Hepatocyte (in vitro differentiated cells): ENCODE results near the gene ABCB1. TPM values are rescaled to one million over a fixed set of nuclear protein-coding genes. Genes with fewer than 3 reads are reported as not detected.

Experiments used
- DNase-seq: peaks from one replicate; pipeline ENCODE4 v3.0.0-alpha.2; 2016; ENCODE audit warnings: low spot score
- H2AFZ ChIP-seq: fragments of 200-600 bp; sonication (generic); 2 replicates; pipeline ENCODE4 v1.6.0; 2016; ENCODE audit warnings: antibody characterized with exemption, mild to moderate bottlenecking
- H3K27ac ChIP-seq: fragments of 200-600 bp; sonication (generic); 2 replicates; pipeline ENCODE4 v1.5.1; 2016; ENCODE audit warnings: mild to moderate bottlenecking
- H3K27me3 ChIP-seq: fragments of 200-600 bp; sonication (generic); 2 replicates; pipeline ENCODE4 v1.6.1; 2016
- H3K36me3 ChIP-seq: fragments of 200-600 bp; sonication (generic); replicated peaks from 2 replicates; pipeline ENCODE4 v1.5.1; 2016; ENCODE audit warnings: low read depth; ENCODE audit not compliant: insufficient read depth
- H3K4me1 ChIP-seq: fragments of 200-600 bp; sonication (generic); 2 replicates; pipeline ENCODE4 v1.5.1; 2016; ENCODE audit warnings: mild to moderate bottlenecking, moderate library complexity; ENCODE audit not compliant: insufficient read depth
- H3K4me2 ChIP-seq: fragments of 200-600 bp; sonication (generic); 2 replicates; pipeline ENCODE4 v1.6.0; 2016
- H3K4me3 ChIP-seq: fragments of 200-600 bp; sonication (generic); 2 replicates; pipeline ENCODE4 v1.5.1; 2016; ENCODE audit warnings: mild to moderate bottlenecking
- H3K79me2 ChIP-seq: fragments of 200-600 bp; sonication (generic); 2 replicates; pipeline ENCODE4 v1.6.0; 2017; ENCODE audit warnings: mild to moderate bottlenecking
- H3K9me2 ChIP-seq: fragments of 200-600 bp; sonication (generic); replicated peaks from 2 replicates; pipeline ENCODE4 v1.6.0; 2017; ENCODE audit warnings: mild to moderate bottlenecking; ENCODE audit not compliant: insufficient read depth
- H3K9me3 ChIP-seq: fragments of 200-600 bp; sonication (generic); 2 replicates; pipeline ENCODE4 v1.5.1; 2016; ENCODE audit warnings: low read depth, mild to moderate bottlenecking
- H4K20me1 ChIP-seq: fragments of 200-600 bp; sonication (generic); 2 replicates; pipeline ENCODE4 v1.6.0; 2016; ENCODE audit warnings: mild to moderate bottlenecking; ENCODE audit not compliant: insufficient read depth, poor library complexity, severe bottlenecking
- EZH2 ChIP-seq: fragments of 200-600 bp; sonication (generic); IDR thresholded peaks from 2 replicates; pipeline ENCODE4 v1.6.1; 2016; ENCODE audit warnings: antibody characterized with exemption, mild to moderate bottlenecking, borderline replicate concordance
- EZH2phosphoT487 ChIP-seq: fragments of 200-600 bp; sonication (generic); IDR thresholded peaks from one replicate; pipeline ENCODE4 v1.6.1; 2018; ENCODE audit warnings: antibody characterized with exemption, mild to moderate bottlenecking, low read depth, moderate library complexity; ENCODE audit not compliant: unreplicated experiment, severe bottlenecking
- WGBS: methylation state at CpG from one replicate; pipeline ENCODE4 v1.1.6; 2016; ENCODE audit warnings: low lambda C conversion rate; ENCODE audit errors: missing lambda C conversion rate; 5-methylcytosine and 5-hydroxymethylcytosine counted together
- polyA plus RNA-seq: library from polyadenylated mRNA; unstranded; fragments of >200 nt; fragmentation: Nextera tagmentation; extraction: Ambion mirVana; gene quantifications from 2 replicates; pipeline ENCODE4 v1.2.1, GENCODE V29; 2016
- total RNA-seq: library from RNA; depleted of rRNA; stranded (reverse); fragments of >200 nt; gene quantifications from 2 replicates; pipeline ENCODE4 v1.2.3, GENCODE V29; 2014
- TF ChIP-seq, protein P1 (sequence below): fragments of 200-600 bp; sonication (generic); IDR thresholded peaks from 2 replicates; pipeline ENCODE4 v1.5.1; 2016; ENCODE audit warnings: antibody characterized with exemption, mild to moderate bottlenecking; ENCODE audit not compliant: poor library complexity

The ABCB1 gene
- total and polyA plus RNA-seq, 2 experiments from 2014 or later: 7.9 to 20.0 TPM

DNA sequence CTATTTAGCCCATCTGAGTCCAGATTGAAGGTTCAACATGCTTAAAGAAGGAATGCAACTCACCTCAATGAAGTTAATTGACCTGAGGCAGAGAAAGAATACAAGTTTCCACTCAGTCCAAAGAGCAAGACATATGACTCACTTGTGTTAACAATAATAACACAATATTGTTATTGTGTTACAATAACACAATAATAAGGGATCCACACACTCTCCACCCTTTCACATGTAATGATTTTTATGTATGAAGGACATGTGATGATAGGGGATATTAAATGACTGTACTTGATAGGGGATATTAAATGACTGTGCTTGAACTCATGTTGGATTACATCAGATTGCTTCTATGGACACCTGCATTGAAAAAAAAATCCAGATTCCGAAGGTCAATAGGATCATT lies 3.6 kb upstream of the ABCB1 start:
- no peaks in the 10 kb centered on the region for H3K4me1 ChIP-seq
- H3K9me3 ChIP-seq: no peaks in the 10 kb centered on the region
- no peaks in the 10 kb centered on the region for H4K20me1 ChIP-seq
- 80% methylated on average over 1 of the region's 1 CpG for WGBS
- H3K27ac ChIP-seq: no peak overlapping the region
- H3K4me2 ChIP-seq: no peak overlapping the region
- no peaks in the 10 kb centered on the region for H3K9me2 ChIP-seq
- TF ChIP-seq EZH2: no peak
- TF ChIP-seq, protein P1, sequence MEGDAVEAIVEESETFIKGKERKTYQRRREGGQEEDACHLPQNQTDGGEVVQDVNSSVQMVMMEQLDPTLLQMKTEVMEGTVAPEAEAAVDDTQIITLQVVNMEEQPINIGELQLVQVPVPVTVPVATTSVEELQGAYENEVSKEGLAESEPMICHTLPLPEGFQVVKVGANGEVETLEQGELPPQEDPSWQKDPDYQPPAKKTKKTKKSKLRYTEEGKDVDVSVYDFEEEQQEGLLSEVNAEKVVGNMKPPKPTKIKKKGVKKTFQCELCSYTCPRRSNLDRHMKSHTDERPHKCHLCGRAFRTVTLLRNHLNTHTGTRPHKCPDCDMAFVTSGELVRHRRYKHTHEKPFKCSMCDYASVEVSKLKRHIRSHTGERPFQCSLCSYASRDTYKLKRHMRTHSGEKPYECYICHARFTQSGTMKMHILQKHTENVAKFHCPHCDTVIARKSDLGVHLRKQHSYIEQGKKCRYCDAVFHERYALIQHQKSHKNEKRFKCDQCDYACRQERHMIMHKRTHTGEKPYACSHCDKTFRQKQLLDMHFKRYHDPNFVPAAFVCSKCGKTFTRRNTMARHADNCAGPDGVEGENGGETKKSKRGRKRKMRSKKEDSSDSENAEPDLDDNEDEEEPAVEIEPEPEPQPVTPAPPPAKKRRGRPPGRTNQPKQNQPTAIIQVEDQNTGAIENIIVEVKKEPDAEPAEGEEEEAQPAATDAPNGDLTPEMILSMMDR: no peak
- TF ChIP-seq EZH2phosphoT487: no peak
- H3K4me3 ChIP-seq: no peak overlapping the region
- peaks cover 37% of the 10 kb centered on the region for H3K27me3 ChIP-seq
- H3K36me3 ChIP-seq: no peaks in the 10 kb centered on the region
- DNase-seq: no peak
- no peak overlapping the region for H2AFZ ChIP-seq
- no peaks in the 10 kb centered on the region for H3K79me2 ChIP-seq

DNA sequence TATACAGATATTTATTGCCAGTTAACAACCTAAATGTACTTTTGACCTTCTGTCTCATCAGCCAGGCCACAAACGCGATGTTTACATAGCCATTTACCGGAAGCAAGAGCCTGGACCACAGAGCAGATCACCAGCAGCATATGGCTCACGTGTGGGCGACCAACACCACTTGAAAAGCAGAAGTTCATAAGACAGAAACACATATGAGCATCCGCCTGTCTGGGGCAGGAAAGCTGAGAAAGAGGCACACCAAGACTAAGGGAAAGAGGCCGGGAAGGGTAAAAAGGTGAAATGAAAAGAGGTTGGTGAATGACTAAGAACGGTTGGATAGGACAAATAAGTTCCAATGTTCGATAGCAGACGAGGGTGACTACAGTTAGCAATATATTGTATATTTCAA lies 1.3 kb downstream of the ABCB1 start:
- Histone ChIP-seq H2AFZ (no peak overlapping the region), H3K27me3 (peaks cover 51% of the 10 kb centered on the region), H3K4me3 (no peak overlapping the region), H3K4me2 (peak overlapping the region; percentile 91), H3K9me2 (no peaks in the 10 kb centered on the region), H3K79me2 (no peaks in the 10 kb centered on the region), H3K9me3 (no peaks in the 10 kb centered on the region), H3K36me3 (no peaks in the 10 kb centered on the region), H3K4me1 (no peaks in the 10 kb centered on the region), H4K20me1 (no peaks in the 10 kb centered on the region), H3K27ac (no peak overlapping the region)
- WGBS: 75% methylated on average over 10 of the region's 10 CpGs
- TF ChIP-seq, protein P1: no peak
- TF ChIP-seq EZH2 (no peak), EZH2phosphoT487 (no peak)
- peak; percentile 7 for DNase-seq

DNA sequence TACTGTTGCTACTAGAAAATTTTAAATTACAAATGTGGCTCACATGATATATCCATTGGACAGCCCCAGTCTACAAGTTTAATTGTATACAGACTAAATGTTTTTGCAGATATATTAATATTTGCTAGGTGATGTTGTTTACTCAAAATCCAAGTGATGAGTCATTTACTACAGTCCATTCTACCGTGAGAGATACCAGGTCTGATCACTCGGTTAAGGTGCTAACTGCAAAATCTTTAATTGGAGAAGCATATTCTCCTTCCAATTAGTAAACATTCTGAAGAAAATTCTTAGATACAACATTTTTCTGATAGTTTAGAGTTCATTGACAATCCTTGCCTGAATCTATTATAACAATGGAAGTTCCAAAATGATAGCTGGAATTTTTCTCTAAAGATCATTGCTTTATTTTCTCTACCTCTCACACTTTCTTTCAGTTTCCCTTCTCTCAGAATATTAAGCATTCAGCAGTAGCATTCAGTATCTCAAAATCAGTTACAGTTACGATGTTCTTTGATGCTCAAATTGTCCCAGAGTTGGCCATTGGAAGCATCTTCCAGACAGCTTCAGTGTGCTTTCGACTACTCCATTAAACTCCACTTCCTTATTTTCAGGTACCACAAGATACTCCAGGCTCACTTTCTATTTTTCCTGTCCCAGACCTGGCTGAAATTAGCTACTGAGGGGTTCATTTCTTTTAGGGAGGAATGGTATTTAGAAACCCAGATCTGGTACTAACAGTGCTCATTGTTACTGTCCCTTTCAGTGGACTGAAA lies 2.3 kb downstream of the ABCB1 start:
- H3K27me3 ChIP-seq: peaks cover 48% of the 10 kb centered on the region
- H3K9me2 ChIP-seq: no peaks in the 10 kb centered on the region
- DNase-seq: no peak
- H3K79me2 ChIP-seq: no peaks in the 10 kb centered on the region
- H3K4me1 ChIP-seq: no peaks in the 10 kb centered on the region
- no peak overlapping the region for H2AFZ ChIP-seq
- TF ChIP-seq, protein P1: no peak
- no peak for TF ChIP-seq EZH2phosphoT487
- no peak for TF ChIP-seq EZH2
- H3K9me3 ChIP-seq: no peaks in the 10 kb centered on the region
- no peak overlapping the region for H3K4me3 ChIP-seq
- H3K27ac ChIP-seq: no peak overlapping the region
- no peaks in the 10 kb centered on the region for H4K20me1 ChIP-seq
- 76% methylated on average over 4 of the region's 4 CpGs for WGBS
- no peaks in the 10 kb centered on the region for H3K36me3 ChIP-seq
- peak overlapping the region; percentile 50 for H3K4me2 ChIP-seq
